Tibial artery (tissue), 4 donors: Measurements from ENCODE around the gene CDADC1.
"Not testable (repeated sequence)": the region's sequence is repeated elsewhere in the genome, so short reads cannot be mapped to it uniquely, and the experiment has no call there.

Experiments
- DNase-seq, 2 donors: peaks; one replicate each; pipeline ENCODE4 v3.0.0-alpha.2; 2019
- H3K27ac ChIP-seq, 2 donors: fragments of 200-600 bp; sonication (generic) in 1 of 2; 1 replicate in 1 of 2; 2 replicates in 1 of 2; pipeline ENCODE4 v1.5.1; 2018 to 2019; ENCODE audit warnings: mild to moderate bottlenecking in 1 of 2
- H3K27me3 ChIP-seq, 2 donors: fragments of 200-600 bp; sonication (generic) in 1 of 2; one replicate each; pipeline versions ENCODE4 v1.5.1 to v1.6.0; 2016 to 2019
- H3K36me3 ChIP-seq, 3 donors: fragments of 200-600 bp; sonication (generic) in 2 of 3; one replicate each; pipeline ENCODE4 v1.5.1; 2016 to 2019; ENCODE audit warnings: mild to moderate bottlenecking in 2 of 3
- H3K4me1 ChIP-seq, 4 donors: fragments of 200-600 bp; sonication (generic) in 2 of 4; 1 replicate in 3 of 4; 2 replicates in 1 of 4; pipeline ENCODE4 v1.5.1; 2016 to 2019
- H3K4me3 ChIP-seq, 2 donors: fragments of 200-600 bp; sonication (generic) in 1 of 2; 1 replicate in 1 of 2; 2 replicates in 1 of 2; pipeline ENCODE4 v1.5.1; 2018 to 2019; ENCODE audit warnings: mild to moderate bottlenecking in 2 of 2
- H3K9me3 ChIP-seq, 3 donors: fragments of 200-600 bp; sonication (generic) in 1 of 3; one replicate each; pipeline ENCODE4 v1.5.1; 2016 to 2019
- CTCF ChIP-seq, 2 experiments: fragments of 200-600 bp in 1 of 2; fragments of 450-650 bp in 1 of 2; IDR thresholded peaks; one replicate each; pipeline ENCODE4 v1.5.1; 2017 to 2019; ENCODE audit warnings: antibody characterized with exemption in 2 of 2, mild to moderate bottlenecking in 1 of 2, moderate library complexity in 1 of 2
- intact Hi-C: fragments of 100-400 bp; cut with DNase I; formaldehyde crosslinking; loops from one replicate; pipeline ENCODE4 v1.15.0; 2023; ENCODE audit warnings: low total_unique reads

CDADC1 gene

GRCh38 chr13:49279112-49279511, 31.4 kb downstream of the CDADC1 start:
- intact Hi-C loops: loop anchor here (5.0 kb wide), 1 partner anchor 682 kb away; no protein-coding TSS in a partner anchor
- no peak for DNase-seq
- Histone ChIP-seq H3K4me1 (no peaks in the 10 kb centered on the region), H3K4me3 (no peak overlapping the region), H3K36me3 (peaks cover 8 to 18% (median 17%) of the 10 kb centered on the region in 3 donors), H3K27ac (no peak overlapping the region), H3K9me3 (no peaks in the 10 kb centered on the region), H3K27me3 (no peaks in the 10 kb centered on the region)
- no peak for TF ChIP-seq CTCF (IDR thresholded peaks at IDR 0.05)

GRCh38 chr13:49279885-49280284, 32.2 kb downstream of the CDADC1 start:
- no peak for TF ChIP-seq CTCF (IDR thresholded peaks at IDR 0.05)
- Histone ChIP-seq H3K9me3 (no peaks in the 10 kb centered on the region), H3K4me3 (no peak overlapping the region), H3K4me1 (no peaks in the 10 kb centered on the region), H3K27me3 (no peaks in the 10 kb centered on the region), H3K27ac (no peak overlapping the region), H3K36me3 (peaks cover 8 to 18% (median 17%) of the 10 kb centered on the region in 3 donors)
- intact Hi-C loops: loop anchor here (5.0 kb wide), 1 partner anchor 683 kb away; no protein-coding TSS in a partner anchor
- no peak for DNase-seq

- no peaks in the 10 kb centered on the region for H3K27me3 ChIP-seq
- H3K36me3 ChIP-seq: peaks cover 7 to 11% (median 7%) of the 10 kb centered on the region in 3 donors
- H3K9me3 ChIP-seq: no peaks in the 10 kb centered on the region
- H3K4me1 ChIP-seq: peaks cover 0 to 7% (median 2%) of the 10 kb centered on the region in 4 donors
- no peak for TF ChIP-seq CTCF (IDR thresholded peaks at IDR 0.05)
- H3K4me3 ChIP-seq: no peak overlapping the region
- no peak overlapping the region for H3K27ac ChIP-seq
- intact Hi-C loops: no loop called here
- no peak for DNase-seq
Measured at GRCh38 chr13:49287995-49288394, 40.3 kb downstream of the CDADC1 start.

GRCh38 chr13:49288458-49288857, 40.7 kb downstream of the CDADC1 start:
- no peaks in the 10 kb centered on the region for H3K9me3 ChIP-seq
- no peaks in the 10 kb centered on the region for H3K27me3 ChIP-seq
- peaks cover 7 to 11% (median 7%) of the 10 kb centered on the region in 3 donors for H3K36me3 ChIP-seq
- intact Hi-C loops: no loop called here
- DNase-seq: no peak
- TF ChIP-seq CTCF (IDR thresholded peaks at IDR 0.05): no peak
- H3K27ac ChIP-seq: no peak overlapping the region
- no peak overlapping the region for H3K4me3 ChIP-seq
- H3K4me1 ChIP-seq: peaks cover 0 to 7% (median 2%) of the 10 kb centered on the region in 4 donors

- Histone ChIP-seq H3K9me3 (no peaks in the 10 kb centered on the region), H3K36me3 (peaks cover 0 to 4% (median 0%) of the 10 kb centered on the region in 3 donors), H3K4me3 (no peak overlapping the region), H3K27ac (no peak overlapping the region), H3K4me1 (peaks cover 0 to 7% (median 2%) of the 10 kb centered on the region in 4 donors), H3K27me3 (no peaks in the 10 kb centered on the region)
- peak; percentile 65 to 82 for DNase-seq
- intact Hi-C loops: no loop called here
- TF ChIP-seq CTCF (IDR thresholded peaks at IDR 0.05): no peak
Measured at GRCh38 chr13:49292742-49293486, 45.2 kb downstream of the CDADC1 start.

- H3K4me3 ChIP-seq, H3K36me3 ChIP-seq, DNase-seq, H3K27me3 ChIP-seq, H3K9me3 ChIP-seq, intact Hi-C loops, H3K27ac ChIP-seq, H3K4me1 ChIP-seq: not testable (repeated sequence)
Measured at GRCh38 chr13:49294723-49295122, 47.0 kb downstream of the CDADC1 start.
